ENCODE data around the gene GATAD1. TPM values are rescaled to one million over a fixed set of nuclear protein-coding genes. Genes with fewer than 3 reads are reported as not detected.

GATAD1 gene
- total RNA-seq, 1 experiment from 2014 or later, result 26.0 TPM

DNA sequence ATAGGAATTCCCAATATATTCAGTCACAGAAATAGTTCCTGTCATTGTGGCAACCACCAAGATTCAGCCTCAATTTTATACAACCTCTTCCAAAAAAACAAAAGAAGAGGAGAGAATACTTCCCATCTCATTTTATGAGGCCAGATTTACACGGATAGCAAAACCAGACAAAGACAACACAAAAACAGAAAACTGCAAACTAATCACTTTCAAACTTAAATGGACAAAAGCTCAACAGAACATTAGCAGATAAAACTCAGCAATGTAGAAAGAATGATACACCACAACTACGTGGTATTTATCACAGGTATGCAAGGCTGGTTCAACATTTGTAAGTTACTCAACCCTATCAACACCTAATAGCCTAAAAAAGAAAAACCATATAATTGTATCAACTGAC lies 59.1 kb downstream of the GATAD1 start:
- TF ChIP-seq, protein P1, sequence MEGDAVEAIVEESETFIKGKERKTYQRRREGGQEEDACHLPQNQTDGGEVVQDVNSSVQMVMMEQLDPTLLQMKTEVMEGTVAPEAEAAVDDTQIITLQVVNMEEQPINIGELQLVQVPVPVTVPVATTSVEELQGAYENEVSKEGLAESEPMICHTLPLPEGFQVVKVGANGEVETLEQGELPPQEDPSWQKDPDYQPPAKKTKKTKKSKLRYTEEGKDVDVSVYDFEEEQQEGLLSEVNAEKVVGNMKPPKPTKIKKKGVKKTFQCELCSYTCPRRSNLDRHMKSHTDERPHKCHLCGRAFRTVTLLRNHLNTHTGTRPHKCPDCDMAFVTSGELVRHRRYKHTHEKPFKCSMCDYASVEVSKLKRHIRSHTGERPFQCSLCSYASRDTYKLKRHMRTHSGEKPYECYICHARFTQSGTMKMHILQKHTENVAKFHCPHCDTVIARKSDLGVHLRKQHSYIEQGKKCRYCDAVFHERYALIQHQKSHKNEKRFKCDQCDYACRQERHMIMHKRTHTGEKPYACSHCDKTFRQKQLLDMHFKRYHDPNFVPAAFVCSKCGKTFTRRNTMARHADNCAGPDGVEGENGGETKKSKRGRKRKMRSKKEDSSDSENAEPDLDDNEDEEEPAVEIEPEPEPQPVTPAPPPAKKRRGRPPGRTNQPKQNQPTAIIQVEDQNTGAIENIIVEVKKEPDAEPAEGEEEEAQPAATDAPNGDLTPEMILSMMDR (IDR thresholded peaks at IDR 0.05; ENCODE audit: unreplicated experiment), result no peak
- H3K4me3 Mint-ChIP-seq (ENCODE audit: low read depth, unreplicated experiment), result no peak overlapping the region
- no peak overlapping the region for H3K27ac Mint-ChIP-seq (ENCODE audit: unreplicated experiment)
- no peaks in the 10 kb centered on the region for H3K27me3 Mint-ChIP-seq (ENCODE audit: unreplicated experiment)
- no peaks in the 10 kb centered on the region for H3K4me1 Mint-ChIP-seq (ENCODE audit: low read depth, unreplicated experiment)
- no peaks in the 10 kb centered on the region for H3K9me3 Mint-ChIP-seq (ENCODE audit: low read depth, unreplicated experiment)
- CTCF ChIA-PET, result no interaction called here
- no peaks in the 10 kb centered on the region for H3K36me3 Mint-ChIP-seq (ENCODE audit: insufficient read depth, unreplicated experiment)
- BruUV-seq (replicated peaks), result no TSS peak
- DNase-seq, result no peak
- intact Hi-C loops (cut with micrococcal nuclease; ENCODE audit: unreplicated experiment), result no loop called here

DNA sequence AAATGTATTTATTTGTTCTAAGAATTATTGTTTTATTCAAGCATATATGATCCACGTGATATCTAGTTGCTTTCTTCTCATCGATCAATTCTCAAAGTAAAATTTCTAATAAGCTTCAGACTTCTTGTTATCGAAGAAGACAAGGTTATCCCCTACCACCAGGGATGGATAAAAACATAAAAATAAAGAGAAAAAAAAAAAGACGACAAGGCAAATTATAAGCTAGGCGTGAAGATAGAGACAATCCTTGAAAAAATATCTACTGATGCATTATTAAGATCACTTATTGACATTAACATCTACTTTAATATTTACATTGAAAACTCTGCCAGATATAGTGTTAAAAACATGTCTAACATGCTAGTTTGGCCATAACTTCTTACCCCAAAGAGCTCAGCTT lies 61.7 kb downstream of the GATAD1 start:
- CTCF ChIA-PET, result no interaction called here
- H3K9me3 Mint-ChIP-seq (ENCODE audit: low read depth, unreplicated experiment), result no peaks in the 10 kb centered on the region
- TF ChIP-seq, protein P1 (IDR thresholded peaks at IDR 0.05; ENCODE audit: unreplicated experiment), result no peak
- no TSS peak for BruUV-seq (replicated peaks)
- DNase-seq, result no peak
- H3K27ac Mint-ChIP-seq (ENCODE audit: unreplicated experiment), result no peak overlapping the region
- H3K27me3 Mint-ChIP-seq (ENCODE audit: unreplicated experiment), result no peaks in the 10 kb centered on the region
- no peaks in the 10 kb centered on the region for H3K4me1 Mint-ChIP-seq (ENCODE audit: low read depth, unreplicated experiment)
- H3K4me3 Mint-ChIP-seq (ENCODE audit: low read depth, unreplicated experiment), result no peak overlapping the region
- intact Hi-C loops (cut with micrococcal nuclease; ENCODE audit: unreplicated experiment), result no loop called here
- no peaks in the 10 kb centered on the region for H3K36me3 Mint-ChIP-seq (ENCODE audit: insufficient read depth, unreplicated experiment)

Other genes starting within 250 kb of the GATAD1 start
- 22.9 and 27.8 TPM in 2 replicates for gene KRIT1, start 201.6 kb upstream of the GATAD1 start, total RNA-seq (2022)
- gene ANKIB1, start 201.5 kb upstream of the GATAD1 start, total RNA-seq (2022), result 41.7 and 49.6 TPM in 2 replicates
- not detected in 2 replicates for gene ERVW-1, start 30.5 kb downstream of the GATAD1 start, total RNA-seq (2022)
- gene PEX1, start 81.0 kb downstream of the GATAD1 start, total RNA-seq (2022), result 10.1 and 10.4 TPM in 2 replicates
- 8.2 and 10.9 TPM in 2 replicates for gene RBM48, start 81.3 kb downstream of the GATAD1 start, total RNA-seq (2022)
- gene FAM133B, start 142.9 kb downstream of the GATAD1 start, total RNA-seq (2022), result 26.4 and 30.0 TPM in 2 replicates

Data from Calu3 (cell line).